Heart right ventricle (tissue), 16 donors: ENCODE results near the gene SPA17. TPM values are rescaled to one million over a fixed set of nuclear protein-coding genes. Genes with fewer than 3 reads are reported as not detected.
A peak's percentile ranks its signal among the peaks of the same experiment; 100 is the strongest.

Experiments
- ATAC-seq, 8 donors: fragments of 200-7000 bp; cut with Tn5 transposase; one replicate each; pipeline ENCODE4 v1.9.1; 2020; ENCODE audit warnings: mild to moderate bottlenecking in 8 of 8, moderate library complexity in 8 of 8, moderate number of reproducible peaks in 1 of 8
- DNase-seq, 2 donors: peaks; one replicate each; pipeline ENCODE4 v3.0.0-alpha.2; 2020
- H3K27ac ChIP-seq, 10 donors: fragments of 200-600 bp; sonication (generic) in 2 of 10; one replicate each; pipeline versions ENCODE4 v1.5.0 to v1.8.0; 2020 to 2022; ENCODE audit warnings: mild to moderate bottlenecking in 3 of 10
- H3K27me3 ChIP-seq, 7 donors: fragments of 200-600 bp; one replicate each; pipeline ENCODE4 v1.8.0; 2021 to 2022; ENCODE audit warnings: mild to moderate bottlenecking in 2 of 7
- H3K36me3 ChIP-seq, 9 donors: fragments of 200-600 bp; sonication (generic) in 1 of 9; one replicate each; pipeline versions ENCODE4 v1.5.0 to v1.8.0; 2020 to 2022; ENCODE audit warnings: mild to moderate bottlenecking in 2 of 9
- H3K4me1 ChIP-seq, 9 donors: fragments of 200-600 bp; sonication (generic) in 1 of 9; one replicate each; pipeline versions ENCODE4 v1.5.0 to v1.8.0; 2020 to 2022; ENCODE audit warnings: mild to moderate bottlenecking in 4 of 9
- H3K4me3 ChIP-seq, 10 donors: fragments of 200-600 bp; sonication (generic) in 2 of 10; one replicate each; pipeline versions ENCODE4 v1.5.0 to v1.8.0; 2020 to 2022; ENCODE audit warnings: mild to moderate bottlenecking in 7 of 10, moderate library complexity in 2 of 10
- H3K9me3 ChIP-seq, 11 donors: fragments of 200-600 bp in 10 of 11; sonication (generic) in 2 of 11; one replicate each; pipeline versions ENCODE4 v1.5.0 to v1.8.0; 2013 to 2022; ENCODE audit warnings: mild to moderate bottlenecking in 2 of 11, control low read depth in 1 of 11, moderate library complexity in 1 of 11
- CTCF ChIP-seq, 9 donors: fragments of 200-600 bp; sonication (generic) in 2 of 9; IDR thresholded peaks; one replicate each; pipeline versions ENCODE4 v1.5.0 to v1.8.0; 2021 to 2022; ENCODE audit warnings: antibody characterized with exemption in 9 of 9, mild to moderate bottlenecking in 5 of 9, moderate library complexity in 1 of 9
- WGBS, 2 donors: extraction: QIAGEN DNeasy Blood & Tissue Kit; methylation state at CpG; one replicate each; pipeline ENCODE4 v1.1.7; 2013; ENCODE audit warnings: inconsistent platforms in 1 of 2; 5-methylcytosine and 5-hydroxymethylcytosine counted together
- intact Hi-C, 10 donors: fragments of 100-400 bp; cut with DNase I; formaldehyde crosslinking; loops; one replicate each; pipeline versions ENCODE4 v1.11.1 to v1.14.2; 2022
- polyA plus RNA-seq, 2 donors: library from polyadenylated mRNA; stranded (reverse); fragments of 200-250 nt; gene quantifications; one replicate each; pipeline ENCODE4 v1.2.3, GENCODE V29; 2013
- total RNA-seq, 10 donors: library from RNA; stranded (reverse); fragmentation: NEBNext Ultra II Directional in 3 of 10; extraction: Animal tissue kit (Norgen Biotek cat#: 25700) in 3 of 10; gene quantifications; one replicate each; pipeline versions ENCODE4 v1.2.1 to v1.2.4, GENCODE V29; 2021 to 2023
- donor health status: Arrhythmogenic right ventricular cardiomyopathy.
- donor health status: ischemic (EF 13 %, LVEDD 7.1; RV severe dilation, severe dysfunction).
- donor health status: healthy with polysubstance abuse.
- donor health status: DM: no; HTN: yes; CAD: no.
- donor health status: DM: no; HTN: no; CAD: no.
- donor health status: ischemic (EF 25% LVEDD 6.9; RV normal size, moderate dysfunction).
- donor health status: ischemic (EF 25% LVEDD 5.7; RV mildly dilated, moderate dysfunction).
- donor health status: healthy.
- donor health status: DM: yes; HTN: yes; CAD: no.
- donor health status: Ischemic cardiomyopathy.
- donor health status: ischemic (EF 35%, LVEDD 5.7; RV mildly dilated, moderate dysfunction).
- donor health status: nonischemic (EF 11% LVEDD 7.7; RV severe dilation, severe dysfunction).
- donor health status: DM: yes; HTN: yes; CAD: no.
- donor health status: PGD.
- donor health status: ischemic (EF 29% LVEDD 5.4; RV normal size, mild dysfunction).
- donor health status: nonischemic (EF 23%, LVEDD 6.1; RV moderate dilation, normal function).

Gene SPA17
- total and polyA plus RNA-seq, 12 donors, result 0.62 to 4.9 (median 2.3) TPM

GRCh38 chr11:124739479-124740276, 66.0 kb downstream of the SPA17 start, which contains the start of gene NRGN:
Gene NRGN (plus strand): TSS chr11:124739942. CDS start chr11:124740085, 143 bp downstream.
- peak within 1 kb of the TSS in 5 of 10 donors; percentile 16 to 54 (median 30) for H3K27ac ChIP-seq
- ATAC-seq (peak; percentile 98 to 99 (median 99)), DNase-seq (peak; percentile 93)
- 0 to 1% methylated on average over 59 of the region's 59 CpGs for WGBS, 2 donors
- no peaks in the 10 kb centered on the region for H3K36me3 ChIP-seq
- intact Hi-C loops, result loop anchor here in 6 of 10 donors (5.0 to 10.0 kb wide), 3 partner anchors 67 to 75 kb away; partner anchors contain the start of genes SIAE (in 4 of the 6) and SPA17 (in 4 of the 6)
- H3K27me3 ChIP-seq, result peaks cover 0 to 43% (median 27%) of the 10 kb centered on the region in 7 donors
- no peaks in the 10 kb centered on the region for H3K9me3 ChIP-seq
- TF ChIP-seq CTCF (IDR thresholded peaks at IDR 0.05), result peak in 2 of 9 donors; percentile 11 to 13
- peaks cover 0 to 37% (median 19%) of the 10 kb centered on the region in 9 donors for H3K4me1 ChIP-seq
- H3K4me3 ChIP-seq, result peak within 1 kb of the TSS; percentile 48 to 69 (median 62)

GRCh38 chr11:124740277-124740882, 66.7 kb downstream of the SPA17 start:
- H3K27me3 ChIP-seq, result peaks cover 0 to 50% (median 34%) of the 10 kb centered on the region in 7 donors
- ATAC-seq (peak; percentile 37 to 71 (median 44)), DNase-seq (peak in 1 of 2 donors; percentile 43)
- H3K36me3 ChIP-seq, result no peaks in the 10 kb centered on the region
- peak overlapping the region; percentile 48 to 69 (median 62) for H3K4me3 ChIP-seq
- H3K27ac ChIP-seq, result peak overlapping the region in 5 of 10 donors; percentile 16 to 54 (median 30)
- TF ChIP-seq CTCF (IDR thresholded peaks at IDR 0.05), result peak; percentile 19 to 66 (median 50)
- peaks cover 0 to 41% (median 20%) of the 10 kb centered on the region in 9 donors for H3K4me1 ChIP-seq
- no peaks in the 10 kb centered on the region for H3K9me3 ChIP-seq
- 2% methylated on average over 37 of the region's 37 CpGs for WGBS, 2 donors
- intact Hi-C loops, result loop anchor here in 6 of 10 donors (5.0 to 10.0 kb wide), 3 partner anchors 68 to 76 kb away; partner anchors contain the start of genes SIAE (in 4 of the 6) and SPA17 (in 4 of the 6)

GRCh38 chr11:124742555-124742954, 68.9 kb downstream of the SPA17 start:
- 70% methylated on average over 2 of the region's 2 CpGs for WGBS, 2 donors
- H3K27ac ChIP-seq, result no peak overlapping the region
- ATAC-seq (no peak), DNase-seq (no peak)
- H3K4me3 ChIP-seq, result no peak overlapping the region
- intact Hi-C loops, result loop anchor here in 6 of 10 donors (5.0 to 10.0 kb wide), 3 partner anchors 70 to 78 kb away; partner anchors contain the start of genes SIAE (in 4 of the 6) and SPA17 (in 4 of the 6)
- H3K36me3 ChIP-seq, result no peaks in the 10 kb centered on the region
- H3K27me3 ChIP-seq, result peaks cover 0 to 68% (median 56%) of the 10 kb centered on the region in 7 donors
- H3K4me1 ChIP-seq, result peaks cover 3 to 63% (median 39%) of the 10 kb centered on the region in 9 donors
- no peaks in the 10 kb centered on the region for H3K9me3 ChIP-seq
- no peak for TF ChIP-seq CTCF (IDR thresholded peaks at IDR 0.05)

- H3K36me3 ChIP-seq, result no peaks in the 10 kb centered on the region
- TF ChIP-seq CTCF (IDR thresholded peaks at IDR 0.05), result no peak
- H3K9me3 ChIP-seq, result no peaks in the 10 kb centered on the region
- 57 to 72% methylated on average over 6 of the region's 6 CpGs for WGBS, 2 donors
- no peak overlapping the region for H3K4me3 ChIP-seq
- ATAC-seq, result no peak
- H3K27ac ChIP-seq, result no peak overlapping the region
- H3K27me3 ChIP-seq, result peaks cover 0 to 73% (median 61%) of the 10 kb centered on the region in 7 donors
- no peak for DNase-seq
- H3K4me1 ChIP-seq, result peaks cover 3 to 63% (median 39%) of the 10 kb centered on the region in 9 donors
- intact Hi-C loops, result loop anchor here in 6 of 10 donors (5.0 to 10.0 kb wide), 3 partner anchors 71 to 78 kb away; partner anchors contain the start of genes SIAE (in 4 of the 6) and SPA17 (in 4 of the 6)
Observed at GRCh38 chr11:124743050-124743449, 69.3 kb downstream of the SPA17 start.
